Measurements from ENCODE around the gene KIF13A.
"Not testable (repeated sequence)": the region's sequence is repeated elsewhere in the genome, so short reads cannot be mapped to it uniquely, and the experiment has no call there.

KIF13A gene

DNA sequence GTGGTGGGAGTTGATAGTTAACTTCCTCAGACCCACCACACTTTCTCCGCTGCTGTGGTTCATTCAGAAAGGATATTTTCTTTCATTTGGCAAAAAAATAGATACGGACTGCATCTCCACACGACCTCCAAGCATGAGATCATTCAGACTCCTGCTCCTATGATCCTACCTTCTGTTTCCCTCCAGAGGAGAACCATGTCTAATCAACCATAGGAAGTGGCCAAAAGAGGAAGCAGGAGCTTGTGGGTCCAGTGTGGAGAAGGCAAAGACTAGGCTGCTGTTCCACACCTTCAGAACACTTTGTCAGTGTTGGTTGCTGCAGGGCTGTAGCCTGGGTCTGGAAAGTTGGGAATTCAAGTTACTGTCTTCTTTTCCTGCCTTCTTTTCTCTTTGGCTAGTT lies 10.6 kb upstream of the KIF13A start:
- DNase-seq: no peak

DNA sequence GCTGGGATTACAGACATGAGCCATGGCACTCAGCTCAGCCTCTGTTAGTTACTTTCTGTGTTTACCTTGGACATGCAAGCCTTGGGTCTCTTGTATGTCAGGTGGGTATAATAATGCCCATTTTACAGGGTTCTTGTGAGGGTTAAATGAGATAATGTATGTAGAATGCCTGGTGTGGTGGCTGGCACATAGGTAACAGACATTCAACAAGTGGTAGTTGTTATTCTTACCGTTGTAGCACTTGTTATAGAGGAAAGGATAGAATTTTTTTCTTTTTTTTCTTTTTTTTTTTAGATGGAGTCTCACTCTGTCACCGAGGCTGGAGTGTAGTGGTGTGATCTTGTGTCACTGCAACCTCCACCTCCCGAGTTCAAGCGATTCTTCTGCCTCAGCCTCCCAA lies 8.0 kb upstream of the KIF13A start:
- no peak for DNase-seq

- DNase-seq: no peak
These were observed 6.6 kb upstream of the KIF13A start for GRCh38 chr6:17994019-17994418.

GRCh38 chr6:17988422-17988944 lies 1.0 kb upstream of the KIF13A start:
- no peak for DNase-seq

GRCh38 chr6:17987697-17988421 lies 424 bp upstream of the KIF13A start:
- DNase-seq: peak; percentile 6

DNA sequence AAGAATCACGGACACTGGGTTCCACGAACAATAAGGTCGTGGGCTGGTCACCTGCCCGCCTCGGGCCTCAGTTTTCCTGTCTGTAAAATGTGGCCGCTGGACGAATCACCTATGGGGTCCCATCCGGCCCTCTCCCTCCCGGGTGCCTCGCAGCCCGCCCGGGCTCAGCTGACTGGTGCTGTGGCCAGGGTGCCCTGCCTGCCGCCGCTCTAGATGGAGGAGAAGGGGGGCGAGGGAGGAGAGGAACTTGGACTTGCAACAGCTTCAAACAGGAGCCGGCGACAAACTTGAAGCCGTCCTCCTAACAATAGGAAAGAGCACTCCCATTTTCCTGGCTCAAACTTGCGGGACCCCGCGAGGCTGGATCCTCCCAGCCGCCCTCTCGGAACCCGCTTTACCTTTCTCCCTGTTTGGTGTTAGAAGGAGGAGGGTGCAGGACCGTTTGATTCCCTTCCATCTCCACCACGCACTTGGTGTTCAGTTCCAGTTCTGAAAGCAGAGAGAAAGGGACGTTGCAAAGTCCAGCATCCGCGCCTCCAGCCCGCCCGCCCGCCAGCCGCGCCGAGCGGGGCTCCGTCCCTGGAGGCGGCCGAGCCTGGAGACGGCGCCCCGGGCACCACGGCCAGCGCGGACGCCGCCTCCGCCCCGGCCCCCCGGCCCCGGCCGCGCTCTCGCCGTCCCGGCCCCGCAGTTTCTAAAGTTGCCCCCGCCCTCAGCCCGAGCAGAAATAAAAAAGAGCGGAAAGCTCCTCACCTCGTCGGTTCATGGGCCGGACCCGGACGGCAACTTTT lies 584 bp downstream of the KIF13A start:
- DNase-seq: no peak

- DNase-seq: no peak
These were observed 1.3 kb downstream of the KIF13A start for GRCh38 chr6:17985934-17986655.

- DNase-seq: no peak
These were observed 2.4 kb downstream of the KIF13A start for GRCh38 chr6:17984812-17985670.

DNA sequence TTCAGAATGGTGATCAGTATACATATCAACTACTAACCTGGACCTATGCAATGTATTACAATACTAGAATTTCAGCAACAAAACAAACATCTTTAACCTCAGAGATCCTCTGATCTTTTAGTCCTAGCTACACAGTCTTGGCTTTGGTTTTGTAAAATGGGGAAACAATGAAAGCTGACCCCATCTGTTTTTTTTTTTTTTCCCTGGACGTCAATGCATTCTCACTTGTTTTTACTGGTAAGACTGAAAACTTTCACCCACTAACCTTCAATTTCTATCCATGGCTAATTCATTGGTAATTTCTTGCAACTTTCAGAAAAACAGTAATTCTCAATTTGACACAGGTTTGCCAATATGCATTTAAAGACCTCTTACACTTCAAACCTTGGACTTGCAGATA lies 3.0 kb downstream of the KIF13A start:
- DNase-seq: no peak

- no peak for DNase-seq
These were observed 3.7 kb downstream of the KIF13A start for GRCh38 chr6:17983730-17984129.

DNA sequence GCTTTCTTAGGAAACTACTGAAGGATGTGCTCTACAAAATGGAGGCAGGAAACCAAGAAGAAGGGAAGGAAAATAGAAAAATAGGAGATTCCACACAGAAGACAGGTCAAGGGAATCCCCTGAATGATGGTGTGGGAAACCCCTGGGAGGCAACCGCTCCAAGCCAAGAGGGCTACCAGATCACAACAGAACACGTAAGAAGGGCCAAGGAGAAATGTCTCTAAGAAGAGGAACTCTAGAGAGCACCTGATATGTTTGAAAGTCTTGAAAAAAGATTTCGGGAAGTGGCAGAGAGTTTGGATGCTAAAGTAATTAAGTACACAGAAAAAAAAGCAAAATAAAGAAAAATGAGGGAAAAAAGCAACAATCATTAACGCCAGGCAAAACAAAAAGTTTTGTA lies 7.1 kb downstream of the KIF13A start:
- no peak for DNase-seq

- DNase-seq: no peak
These were observed 8.0 kb downstream of the KIF13A start for GRCh38 chr6:17979479-17979878.

DNA sequence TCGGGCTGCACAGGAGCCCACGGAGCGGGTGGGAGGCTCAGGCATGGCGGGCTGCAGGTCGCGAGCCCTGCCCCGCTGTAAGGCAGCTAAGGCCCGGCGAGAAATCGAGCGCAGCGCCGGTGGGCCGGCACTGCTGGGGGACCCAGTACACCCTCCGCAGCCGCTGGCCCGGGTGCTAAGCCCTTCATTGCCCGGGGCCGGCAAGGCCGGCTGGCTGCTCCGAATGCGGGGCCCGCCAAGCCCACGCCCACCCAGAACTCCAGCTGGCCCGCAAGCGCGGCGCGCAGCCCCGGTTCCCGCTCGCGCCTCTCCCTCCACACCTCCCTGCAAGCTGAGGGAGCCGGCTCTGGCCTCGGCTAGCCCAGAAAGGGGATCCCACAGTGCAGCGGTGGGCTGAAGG lies 11.2 kb downstream of the KIF13A start:
- DNase-seq: not testable (repeated sequence)

DNA sequence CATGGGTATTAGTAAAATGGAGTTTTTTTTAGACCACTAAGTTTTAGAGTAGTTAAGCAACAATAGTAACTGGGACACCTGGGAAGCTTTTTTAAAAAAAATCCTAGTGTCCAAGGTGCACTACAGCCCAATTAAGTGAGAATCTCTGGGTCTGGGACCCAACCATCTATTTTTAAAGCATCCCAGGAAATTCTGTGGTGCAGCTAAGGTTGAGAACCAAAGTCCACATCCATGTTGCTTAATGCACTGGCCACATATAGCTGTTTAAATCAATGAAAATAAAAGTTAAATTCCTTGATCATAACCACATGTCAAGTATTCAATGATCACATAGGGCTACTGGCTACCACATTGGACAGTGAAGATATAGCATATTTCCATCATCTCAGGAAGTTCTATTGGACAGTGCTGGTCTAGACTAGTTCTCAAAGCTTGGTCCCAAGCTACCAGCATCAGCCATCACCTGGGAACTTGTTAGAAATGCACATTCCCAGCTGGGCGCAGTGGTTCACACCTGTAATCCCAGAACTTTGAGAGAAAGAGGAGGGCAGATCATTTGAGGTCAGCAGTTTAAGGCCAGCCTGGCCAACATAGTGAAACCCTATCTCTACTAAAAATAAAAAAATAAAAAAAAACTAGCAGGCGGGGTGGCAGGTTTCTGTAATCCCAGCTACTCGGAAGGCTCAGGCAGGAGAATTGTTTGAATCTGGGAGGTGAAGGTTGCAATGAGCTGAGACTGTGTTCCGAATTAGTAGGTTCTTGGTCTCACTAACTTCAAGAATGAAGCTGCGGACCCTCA lies 12.7 kb downstream of the KIF13A start:
- DNase-seq: no peak

DNA sequence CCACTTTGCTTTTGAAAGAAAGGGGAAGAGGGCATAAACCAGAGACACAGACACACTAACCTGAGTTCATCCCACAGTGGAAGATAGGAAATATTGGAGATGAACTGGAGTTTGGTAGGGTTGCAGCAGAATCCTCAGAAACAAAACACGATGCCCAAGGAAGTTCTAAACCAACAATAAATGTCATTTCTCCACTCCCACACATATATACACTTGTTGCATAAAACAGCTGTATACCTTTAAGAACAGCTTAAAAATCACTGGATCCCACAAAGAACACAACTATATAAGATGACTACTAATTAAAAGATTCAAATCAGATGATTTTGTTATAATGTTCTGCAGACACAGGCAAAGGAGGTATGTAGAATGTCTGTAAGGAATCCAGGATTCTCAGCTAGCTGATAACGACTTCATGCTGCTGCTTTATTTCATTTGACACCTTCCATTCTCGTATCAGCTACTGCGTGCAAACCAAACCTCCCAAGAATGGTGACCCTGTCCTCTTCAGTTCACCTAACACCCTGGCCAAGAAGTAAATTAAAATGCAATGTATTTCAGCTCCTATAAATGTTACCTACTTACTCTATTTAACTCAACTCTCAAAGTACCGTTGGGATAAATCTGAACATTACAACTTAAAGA lies 14.3 kb downstream of the KIF13A start:
- no peak for DNase-seq

DNA sequence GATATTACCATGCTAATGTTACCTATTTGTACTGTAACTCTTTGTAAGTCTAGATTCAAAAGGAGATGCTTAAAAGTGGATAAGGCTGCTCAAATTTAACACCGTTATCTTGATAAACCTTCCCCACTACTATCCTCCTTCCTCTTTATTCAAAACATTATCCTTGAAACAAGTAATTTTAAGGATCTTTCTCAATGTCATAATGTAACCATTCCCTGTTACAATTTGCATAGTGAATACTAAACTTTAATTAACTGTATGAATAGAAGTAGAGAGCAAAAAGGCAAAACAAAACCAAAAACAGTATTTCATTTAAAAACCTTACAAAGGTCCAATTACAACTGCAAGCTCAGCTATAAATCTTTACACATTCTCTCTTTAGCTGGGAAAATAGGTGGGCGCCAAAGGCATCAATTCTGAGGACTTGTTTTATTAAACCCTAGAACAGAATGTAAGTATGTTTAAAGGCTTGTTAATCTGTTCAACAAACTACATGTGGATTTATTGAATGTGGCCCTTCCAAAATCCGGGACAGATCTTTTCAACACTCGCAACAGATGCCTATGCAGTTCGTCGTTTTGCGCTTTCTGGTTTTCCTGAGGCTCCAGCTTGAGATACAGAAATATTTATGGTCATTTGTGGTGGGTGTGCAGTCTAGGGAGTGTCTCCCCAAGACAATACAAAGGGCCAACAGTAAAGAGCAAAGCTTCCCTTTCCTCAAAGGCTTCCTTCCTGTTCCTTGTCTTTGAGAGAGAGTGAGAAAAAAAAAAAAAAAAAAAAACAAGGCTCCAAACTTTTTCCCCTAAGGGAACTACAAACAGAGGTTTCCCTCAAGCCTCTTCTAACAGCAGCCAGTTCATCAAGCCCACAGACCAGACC lies 15.1 kb downstream of the KIF13A start:
- DNase-seq: no peak

GRCh38 chr6:17971128-17972073 lies 16.0 kb downstream of the KIF13A start:
- no peak for DNase-seq

DNA sequence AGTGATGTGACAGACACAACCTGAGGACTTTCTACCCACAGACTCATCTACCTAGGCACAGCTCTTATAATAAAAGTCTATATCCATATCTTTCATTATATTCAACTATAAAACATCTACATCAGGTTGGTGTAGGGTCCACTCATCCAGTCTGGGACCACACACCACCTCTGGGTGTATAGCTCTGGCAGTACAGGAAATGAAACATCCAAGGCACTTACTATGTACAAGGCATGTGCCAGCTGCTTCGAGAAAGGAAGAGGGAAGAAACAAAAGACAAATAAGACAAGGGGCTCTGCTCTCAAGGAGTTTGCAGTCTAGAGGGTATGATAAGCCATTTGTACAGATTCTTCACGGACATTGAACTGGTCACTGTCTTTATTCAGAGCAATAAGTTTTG lies 18.6 kb downstream of the KIF13A start:
- DNase-seq: no peak

Measured in activated effector memory CD4-positive, alpha-beta T cell treated with Interleukin-2 at 50 U/mL for 16 hours (primary cell).